Kidney capillary endothelial cell (primary cell): ENCODE measurements around the gene GMCL1.
"Not testable (repeated sequence)": the region's sequence is repeated elsewhere in the genome, so short reads cannot be mapped to it uniquely, and the experiment has no call there.

ENCODE experiments used
- DNase-seq: peaks from one replicate; pipeline ENCODE4 v3.0.0-alpha.2; 2018; ENCODE audit warnings: low spot score

The GMCL1 gene

GRCh38 chr2:69807821-69808540, 21.5 kb upstream of the GMCL1 start:
- DNase-seq: no peak

- no peak for DNase-seq
Observed at GRCh38 chr2:69810550-69810949, 18.9 kb upstream of the GMCL1 start.

GRCh38 chr2:69811018-69811417, 18.4 kb upstream of the GMCL1 start:
- DNase-seq: no peak

- no peak for DNase-seq
Observed at GRCh38 chr2:69811591-69811990, 17.9 kb upstream of the GMCL1 start.

- peak; percentile 62 for DNase-seq
Observed at GRCh38 chr2:69815717-69816116, 13.7 kb upstream of the GMCL1 start.

GRCh38 chr2:69816923-69817542, 12.4 kb upstream of the GMCL1 start:
- DNase-seq: peak; percentile 75

- DNase-seq: peak; percentile 44
Observed at GRCh38 chr2:69817729-69818501, 11.5 kb upstream of the GMCL1 start.

- DNase-seq: no peak
Observed at GRCh38 chr2:69827796-69828540, 1.5 kb upstream of the GMCL1 start.

- no peak for DNase-seq
Observed at GRCh38 chr2:69828938-69829255, 563 bp upstream of the GMCL1 start.

GRCh38 chr2:69830045-69830905, 815 bp downstream of the GMCL1 start:
- peak; percentile 26 for DNase-seq

GRCh38 chr2:69830906-69831241, 1.4 kb downstream of the GMCL1 start:
- not testable (repeated sequence) for DNase-seq

- no peak for DNase-seq
Observed at GRCh38 chr2:69831354-69831905, 2.0 kb downstream of the GMCL1 start.

- no peak for DNase-seq
Observed at GRCh38 chr2:69833752-69834151, 4.3 kb downstream of the GMCL1 start.

GRCh38 chr2:69835666-69836065, 6.2 kb downstream of the GMCL1 start:
- no peak for DNase-seq

- no peak for DNase-seq
Observed at GRCh38 chr2:69836316-69836715, 6.9 kb downstream of the GMCL1 start.

- DNase-seq: no peak
Observed at GRCh38 chr2:69837533-69837932, 8.1 kb downstream of the GMCL1 start.

GRCh38 chr2:69843993-69844392, 14.5 kb downstream of the GMCL1 start:
- no peak for DNase-seq

- DNase-seq: no peak
Observed at GRCh38 chr2:69844560-69844959, 15.1 kb downstream of the GMCL1 start.

- DNase-seq: no peak
Observed at GRCh38 chr2:69846182-69847067, 17.0 kb downstream of the GMCL1 start.

- no peak for DNase-seq
Observed at GRCh38 chr2:69847068-69847828, 17.8 kb downstream of the GMCL1 start.
